GM12892 (cell line): ENCODE data around the gene BCAN.

Source experiments
- POLR2A ChIP-seq: IDR thresholded peaks from 2 replicates; pipeline ENCODE4 v1.6.1; 2011; ENCODE audit warnings: low read depth, low read length, control low read depth
- POLR2AphosphoS5 ChIP-seq: IDR thresholded peaks from 2 replicates; pipeline ENCODE4 v1.6.1; 2011; ENCODE audit warnings: low read depth, low read length, control low read depth
- TAF1 ChIP-seq: IDR thresholded peaks from 2 replicates; pipeline ENCODE4 v1.6.1; 2011; ENCODE audit warnings: low read depth, mild to moderate bottlenecking, control low read depth, low read length, borderline replicate concordance

DNA sequence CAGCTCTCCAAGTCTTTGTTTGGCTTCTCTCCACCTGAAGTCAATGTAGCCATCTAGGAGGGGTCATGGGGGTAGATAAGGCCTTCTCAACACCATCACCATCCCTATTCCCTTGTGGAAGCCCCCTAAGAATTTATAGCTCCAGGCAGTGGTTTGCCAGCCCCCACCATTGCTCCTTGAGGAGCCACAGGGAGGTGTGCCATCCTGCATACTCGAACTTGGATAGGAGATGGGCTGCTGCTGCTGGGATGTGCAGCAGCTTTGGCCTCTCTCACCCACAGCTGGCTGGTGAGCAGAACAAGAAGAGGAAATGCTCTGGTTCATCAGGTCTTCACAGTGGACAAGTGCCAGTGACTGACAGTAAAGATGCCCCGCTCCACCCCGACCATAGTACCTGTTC, 45.5 kb upstream of the BCAN start:
- TF ChIP-seq TAF1 (no peak), POLR2A (no peak), POLR2AphosphoS5 (no peak)
